Measurements from ENCODE around the gene C5orf24.
"Not testable (repeated sequence)": the region's sequence is repeated elsewhere in the genome, so short reads cannot be mapped to it uniquely, and the experiment has no call there.

Gene C5orf24

DNA sequence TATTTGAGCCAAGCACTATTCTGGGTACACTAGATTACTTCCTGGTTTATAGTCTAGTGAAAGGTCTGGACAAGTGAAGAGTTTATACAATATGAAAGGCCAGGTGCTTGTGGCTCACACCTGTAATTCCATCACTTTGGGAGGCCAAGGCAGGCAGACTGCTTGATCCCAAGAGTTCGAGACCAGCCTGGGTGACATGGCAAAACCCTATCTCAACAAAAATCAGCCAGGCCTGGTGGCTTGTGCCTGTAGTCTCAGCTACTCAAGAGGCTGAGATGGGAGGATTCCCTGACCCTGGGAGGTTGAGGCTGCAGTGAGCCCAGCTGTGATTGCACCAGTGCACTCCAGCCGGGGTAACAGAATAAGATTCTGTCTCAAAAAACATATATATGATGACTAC lies 18.9 kb downstream of the C5orf24 start:
- DNase-seq = no peak

- DNase-seq = peak; percentile 24 to 39
Measured at GRCh38 chr5:134873494-134873893, 27.7 kb downstream of the C5orf24 start.

DNA sequence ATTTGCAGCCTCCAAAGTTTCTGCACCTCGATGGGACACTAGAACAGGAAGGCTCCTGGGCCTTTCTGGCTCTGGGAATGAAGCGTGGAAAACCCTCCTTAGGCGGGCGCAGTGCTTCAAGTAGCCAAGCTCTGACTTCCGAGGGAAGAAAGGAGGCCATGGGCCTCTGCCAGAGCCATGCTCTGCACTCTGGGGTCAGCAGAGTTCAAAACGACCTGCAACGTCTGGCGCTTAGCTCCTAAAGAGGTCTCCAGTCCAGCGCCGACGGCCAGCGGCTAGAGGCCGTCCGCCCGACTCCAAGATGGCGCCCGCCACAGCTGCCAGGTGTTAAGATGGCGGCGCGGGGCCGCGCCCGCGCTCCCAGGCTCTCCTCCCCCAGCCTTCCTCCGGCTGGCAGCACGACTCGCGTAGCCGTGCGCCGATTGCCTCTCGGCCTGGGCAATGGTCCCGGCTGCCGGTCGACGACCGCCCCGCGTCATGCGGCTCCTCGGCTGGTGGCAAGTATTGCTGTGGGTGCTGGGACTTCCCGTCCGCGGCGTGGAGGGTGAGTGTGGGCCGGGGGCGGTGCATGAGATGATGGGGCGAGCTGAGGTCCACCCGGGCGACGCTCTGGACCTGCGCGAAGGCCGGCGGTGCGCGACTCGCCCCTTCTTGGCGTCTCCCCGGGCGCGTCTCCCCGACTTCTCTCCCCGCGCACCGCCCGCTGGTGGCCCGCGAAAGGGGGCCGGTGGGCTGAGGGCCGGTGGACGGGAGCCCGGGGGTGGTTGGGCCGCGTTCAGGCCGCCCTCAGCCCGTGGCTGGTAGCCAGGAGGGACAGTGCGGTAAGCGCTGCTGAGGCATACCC lies 28.4 kb downstream of the C5orf24 start, which contains the start of gene TXNDC15:
TSS of gene TXNDC15 (plus strand) at position 385 of the 844 bp plus-strand sequence. CDS start at position 442, 57 bp downstream.
- DNase-seq = peak; percentile 81 to 83

DNA sequence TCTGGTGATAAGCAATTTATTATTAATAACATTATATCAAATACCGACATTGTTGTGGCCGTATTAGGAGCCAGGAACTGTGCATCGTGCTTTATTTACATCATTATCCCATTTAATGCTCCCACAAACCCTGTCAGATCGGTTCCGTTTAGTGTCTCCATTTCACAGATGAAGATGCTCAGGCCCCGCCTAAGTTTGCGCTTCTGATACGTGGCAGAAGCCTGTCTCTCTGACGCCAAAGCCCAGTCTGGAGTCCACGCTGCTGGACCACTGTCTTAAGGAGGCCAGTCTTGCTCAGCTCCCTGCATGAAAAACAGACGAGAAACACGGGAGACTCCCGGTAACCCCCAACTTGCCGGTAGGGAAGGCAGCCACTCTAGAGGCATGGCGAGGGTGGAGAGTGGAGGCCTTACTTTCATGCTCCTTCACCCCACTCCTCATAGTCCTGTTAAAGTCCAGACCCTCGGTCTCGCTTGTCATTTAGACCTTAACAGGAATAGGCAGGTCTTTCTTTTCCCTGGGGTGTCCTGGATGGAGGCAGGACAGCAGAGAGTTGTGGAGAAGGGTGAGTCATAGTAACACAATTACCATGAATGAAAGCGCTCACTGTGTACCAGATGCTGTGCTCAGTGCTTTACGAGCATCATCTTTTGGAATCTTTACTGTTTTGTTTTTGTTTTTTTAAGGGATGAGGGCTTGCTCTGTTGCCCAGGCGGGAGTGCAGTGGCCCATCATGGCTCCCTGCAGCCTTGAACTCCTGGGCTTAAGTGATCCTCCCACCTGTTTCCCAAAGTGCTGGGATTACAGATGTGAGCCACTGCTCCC lies 29.3 kb downstream of the C5orf24 start:
- peak; percentile 58 to 66 for DNase-seq

GRCh38 chr5:134877159-134877558 lies 31.4 kb downstream of the C5orf24 start:
- DNase-seq = no peak

- no peak for DNase-seq
Measured at GRCh38 chr5:134878403-134878802, 32.6 kb downstream of the C5orf24 start.

- no peak for DNase-seq
Measured at GRCh38 chr5:134879456-134879855, 33.7 kb downstream of the C5orf24 start.

DNA sequence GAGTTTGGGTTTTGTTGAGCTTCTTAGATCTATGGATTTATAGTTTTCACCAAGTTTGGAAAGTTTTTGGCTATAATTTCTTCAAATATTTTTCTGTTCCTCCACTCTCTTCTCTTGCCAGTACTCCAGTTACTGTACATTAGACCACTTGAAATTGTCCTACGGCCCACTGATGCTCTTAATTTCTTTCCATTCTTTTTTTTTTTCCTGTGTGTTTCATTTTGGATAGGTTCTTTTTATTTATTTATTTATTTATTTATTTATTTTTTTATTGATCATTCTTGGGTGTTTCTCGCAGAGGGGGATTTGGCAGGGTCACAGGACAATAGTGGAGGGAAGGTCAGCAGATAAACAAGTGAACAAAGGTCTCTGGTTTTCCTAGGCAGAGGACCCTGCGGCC lies 35.2 kb downstream of the C5orf24 start:
- DNase-seq = not testable (repeated sequence)

DNA sequence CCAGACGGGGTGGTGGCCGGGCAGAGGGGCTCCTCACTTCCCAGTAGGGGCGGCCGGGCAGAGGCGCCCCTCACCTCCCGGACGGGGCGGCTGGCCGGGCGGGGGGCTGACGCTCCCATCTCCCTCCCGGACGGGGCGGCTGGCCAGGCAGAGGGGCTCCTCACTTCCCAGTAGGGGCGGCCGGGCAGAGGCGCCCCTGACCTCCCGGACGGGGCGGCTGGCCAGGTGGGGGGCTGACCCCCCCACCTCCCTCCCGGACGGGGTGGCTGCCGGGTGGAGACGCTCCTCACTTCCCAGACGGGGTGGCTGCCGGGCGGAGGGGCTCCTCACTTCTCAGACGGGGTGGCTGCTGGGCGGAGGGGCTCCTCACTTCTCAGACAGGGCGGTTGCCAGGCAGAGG lies 35.9 kb downstream of the C5orf24 start:
- DNase-seq = not testable (repeated sequence)

- no peak for DNase-seq
Measured at GRCh38 chr5:134887593-134888159, 41.9 kb downstream of the C5orf24 start.

DNA sequence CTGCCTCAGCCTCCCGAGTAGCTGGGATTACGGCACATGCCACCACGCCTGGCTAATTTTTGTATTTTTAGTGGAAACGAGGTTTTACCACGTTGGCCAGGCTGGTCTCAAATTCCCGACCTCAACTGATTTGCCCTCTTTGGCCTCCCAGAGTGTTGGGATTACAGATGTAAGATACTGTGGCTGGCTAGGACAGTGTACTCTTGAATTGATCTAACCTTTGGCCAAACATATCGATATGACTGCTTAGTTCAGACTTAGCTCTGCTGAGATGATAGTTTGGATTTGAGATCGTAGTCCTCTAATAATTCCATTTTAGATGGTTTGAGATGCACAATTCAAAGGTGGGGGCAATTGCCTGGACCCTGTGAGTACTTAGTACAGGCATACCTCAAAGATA lies 43.6 kb downstream of the C5orf24 start:
- no peak for DNase-seq

GRCh38 chr5:134891473-134891872 lies 45.7 kb downstream of the C5orf24 start:
- DNase-seq = no peak

DNA sequence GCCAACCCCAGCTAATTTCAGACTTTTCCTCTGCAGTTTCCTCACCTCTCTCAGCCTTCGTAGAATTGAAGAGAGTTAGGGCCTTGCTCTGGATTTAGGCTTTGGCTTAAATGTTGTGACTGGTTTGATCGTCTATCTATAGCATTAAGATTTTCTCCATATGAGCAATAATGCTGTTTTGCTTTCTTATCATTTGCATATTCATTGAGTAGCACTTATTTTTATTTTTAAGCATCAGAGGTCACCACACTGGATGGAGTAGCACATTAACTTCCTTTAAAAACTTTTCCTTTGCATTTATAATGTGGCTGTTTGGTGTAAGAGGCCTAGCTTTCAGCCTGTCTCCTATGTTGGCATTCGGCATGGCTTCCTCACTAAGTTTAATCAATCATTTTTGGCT lies 46.5 kb downstream of the C5orf24 start:
- DNase-seq = no peak

DNA sequence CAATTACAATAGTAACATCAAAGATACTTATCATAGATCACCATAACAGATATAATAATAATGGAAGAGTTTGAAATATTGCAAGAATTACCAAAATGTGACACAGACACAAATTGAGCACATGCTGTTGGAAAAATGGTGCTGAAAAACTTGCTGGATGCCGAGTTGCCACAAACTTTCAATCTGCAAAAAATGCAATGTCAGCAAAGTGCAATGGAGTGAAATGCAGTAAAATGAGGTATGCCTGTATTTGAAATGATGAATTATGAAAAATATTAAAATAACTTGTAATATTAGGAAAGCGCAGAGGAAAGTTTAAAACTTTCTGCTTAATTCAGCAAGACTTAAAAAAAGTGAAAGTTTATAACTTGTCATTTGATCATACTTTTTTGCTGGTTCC lies 47.2 kb downstream of the C5orf24 start:
- no peak for DNase-seq

GRCh38 chr5:134893748-134894505 lies 48.2 kb downstream of the C5orf24 start:
- DNase-seq = no peak

GRCh38 chr5:134902071-134902801 lies 56.5 kb downstream of the C5orf24 start:
- DNase-seq = no peak

DNA sequence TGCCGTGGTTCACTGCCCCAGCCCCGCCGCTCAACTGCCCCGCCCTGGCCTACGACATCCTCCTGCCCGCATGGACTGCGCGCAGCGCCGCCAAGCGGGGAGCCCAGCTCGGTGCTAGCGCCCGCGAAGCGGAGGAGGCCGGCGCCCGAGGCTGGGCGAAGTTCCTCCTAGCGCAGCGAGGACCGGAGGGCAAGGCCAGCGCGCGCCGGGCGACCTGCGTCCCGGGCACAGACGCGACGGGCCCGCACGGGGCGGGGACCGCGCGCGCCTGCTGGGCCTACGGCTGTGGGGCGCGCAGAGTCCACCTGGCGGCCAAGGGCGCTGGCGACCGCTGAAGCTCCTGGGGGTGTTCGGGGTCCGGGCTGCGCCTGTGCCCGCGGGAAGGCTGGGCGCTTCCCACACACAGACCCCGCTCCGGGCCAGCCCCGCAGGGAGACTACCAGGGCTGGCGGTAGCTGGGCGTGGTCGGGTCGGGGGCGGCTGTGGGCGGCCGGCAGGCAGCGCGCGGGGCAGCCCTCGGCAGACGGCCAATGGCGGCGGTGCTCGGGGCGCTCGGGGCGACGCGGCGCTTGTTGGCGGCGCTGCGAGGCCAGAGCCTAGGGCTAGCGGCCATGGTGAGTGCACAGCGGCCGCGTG lies 59.0 kb downstream of the C5orf24 start, which contains the start of gene PCBD2:
TSS of gene PCBD2 (plus strand) at position 522 of the 636 bp plus-strand sequence. CDS start at position 531, 9 bp downstream.
- DNase-seq = peak; percentile 92 to 94

- DNase-seq = peak; percentile 64 to 68
Measured at GRCh38 chr5:134905246-134905996, 59.7 kb downstream of the C5orf24 start.

- no peak for DNase-seq
Measured at GRCh38 chr5:134906811-134907210, 61.0 kb downstream of the C5orf24 start.
